Fibroblast of skin of right quadriceps (primary cell): ENCODE results near the gene MTOR.
A peak's percentile ranks its signal among the peaks of the same experiment; 100 is the strongest.
"Not testable (repeated sequence)": the region's sequence is repeated elsewhere in the genome, so short reads cannot be mapped to it uniquely, and the experiment has no call there.

Experiments
- DNase-seq: peaks from one replicate; pipeline ENCODE4 v3.0.0-alpha.2; 2013

MTOR gene

DNA sequence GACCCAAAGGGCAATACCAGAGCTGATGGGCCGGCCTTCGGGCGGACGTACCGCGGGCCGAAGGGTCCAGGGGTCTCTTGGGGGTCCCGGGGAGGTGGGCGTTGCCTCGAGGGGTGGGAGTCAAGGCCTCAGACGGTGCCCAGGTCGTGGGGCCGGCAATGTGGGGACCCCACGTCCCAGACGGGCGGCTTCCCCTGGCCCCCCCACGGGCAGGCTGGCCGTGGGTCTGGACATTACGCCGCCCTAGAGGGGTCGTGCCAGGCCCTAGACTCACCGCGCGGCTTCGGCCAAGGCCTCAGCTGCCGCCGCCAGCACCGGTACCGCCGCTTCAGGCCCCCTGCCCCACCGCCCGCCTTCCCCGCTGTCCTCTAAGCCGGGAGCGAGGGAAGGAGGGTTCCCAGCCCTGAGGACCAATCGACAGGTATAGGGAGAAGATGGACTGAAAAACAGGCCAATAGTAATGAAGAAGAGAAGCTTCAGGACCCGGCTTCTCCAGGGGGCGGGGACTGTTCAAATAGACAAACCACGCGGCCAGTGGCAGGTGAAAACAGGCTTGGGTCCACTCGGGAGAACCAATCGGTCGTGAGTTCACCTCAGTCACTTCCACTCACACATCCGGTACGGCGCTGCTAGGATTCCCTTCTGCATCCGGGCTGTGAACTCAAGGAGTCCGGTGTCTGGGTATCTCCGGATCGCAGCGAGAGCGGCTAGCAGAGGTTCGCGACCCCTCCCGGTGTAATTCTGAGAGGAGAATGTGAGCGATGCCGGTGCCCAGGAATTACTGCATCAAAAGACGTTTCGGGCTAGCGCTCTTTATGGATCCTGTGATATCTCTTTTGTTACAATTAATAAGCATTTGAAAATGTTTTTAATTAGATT is at the start of gene MTOR:
TSS of gene MTOR (minus strand) at position 381 of the 879 bp plus-strand sequence. CDS start 3,142 bp downstream, outside the sequence.
- DNase-seq, result peak; percentile 100

DNA sequence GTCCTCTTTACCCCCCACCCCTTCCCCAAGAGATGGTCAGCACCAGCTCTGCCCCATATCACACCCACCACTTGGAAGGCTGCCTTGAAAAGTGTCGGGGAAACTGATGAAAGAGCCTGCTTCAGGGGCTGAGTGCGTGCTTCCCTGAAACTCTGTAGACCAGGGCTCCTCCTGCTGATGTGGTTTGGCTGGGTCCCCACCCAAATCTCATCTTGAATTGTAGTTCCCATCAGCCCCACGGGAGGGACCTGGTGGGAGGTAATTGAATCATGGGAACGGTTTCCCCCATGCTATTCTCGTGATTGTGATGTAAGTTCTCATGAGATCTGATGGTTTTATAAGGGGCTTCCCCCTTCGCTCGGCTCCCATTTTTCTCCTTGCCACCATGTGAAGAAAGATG is 47.0 kb upstream of the MTOR start:
- DNase-seq, result no peak

DNA sequence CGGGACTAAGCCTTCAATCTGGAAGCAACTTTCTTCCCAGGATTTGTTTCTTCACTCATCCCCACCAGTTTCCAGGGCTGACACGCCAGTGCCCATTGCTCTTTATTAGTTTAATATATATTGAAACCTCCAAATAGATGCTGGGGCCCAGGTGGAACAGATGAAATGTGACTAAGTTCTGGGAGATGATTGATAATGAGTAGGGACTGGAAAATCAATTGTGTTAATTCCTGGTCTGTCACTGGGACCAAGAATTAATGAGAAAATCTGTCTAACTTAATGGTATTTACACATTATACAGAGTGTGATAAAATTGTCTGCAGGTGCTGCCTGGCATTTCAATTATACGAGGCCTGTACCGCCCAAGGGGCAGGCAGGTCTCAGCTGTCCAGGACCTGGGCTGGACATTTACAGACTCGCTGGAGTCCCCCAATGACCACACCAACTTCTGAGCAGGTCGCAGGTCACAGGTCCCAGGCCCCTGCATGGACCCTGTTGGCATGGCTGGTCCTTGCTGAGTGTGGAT is 46.4 kb upstream of the MTOR start:
- no peak for DNase-seq

DNA sequence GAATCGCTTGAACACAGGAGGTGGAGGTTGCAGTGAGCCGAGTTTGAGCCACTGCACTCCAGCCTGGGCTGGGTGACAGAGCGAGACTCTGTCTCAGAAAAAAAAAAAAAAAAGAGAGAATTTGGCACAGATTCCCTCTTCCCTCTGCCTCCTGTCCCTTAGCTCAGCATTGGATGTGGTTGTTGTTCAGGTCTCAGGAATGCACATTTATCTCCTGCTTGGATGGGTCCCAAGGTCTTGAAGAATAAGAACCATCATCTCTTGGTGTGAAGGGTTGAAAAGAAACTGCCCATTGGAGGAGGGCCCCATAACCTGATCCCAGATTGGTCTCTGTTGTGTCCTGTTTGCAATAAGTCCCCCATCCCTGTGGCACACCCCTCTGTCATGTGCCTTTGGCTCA is 45.5 kb upstream of the MTOR start:
- DNase-seq, result peak; percentile 18

DNA sequence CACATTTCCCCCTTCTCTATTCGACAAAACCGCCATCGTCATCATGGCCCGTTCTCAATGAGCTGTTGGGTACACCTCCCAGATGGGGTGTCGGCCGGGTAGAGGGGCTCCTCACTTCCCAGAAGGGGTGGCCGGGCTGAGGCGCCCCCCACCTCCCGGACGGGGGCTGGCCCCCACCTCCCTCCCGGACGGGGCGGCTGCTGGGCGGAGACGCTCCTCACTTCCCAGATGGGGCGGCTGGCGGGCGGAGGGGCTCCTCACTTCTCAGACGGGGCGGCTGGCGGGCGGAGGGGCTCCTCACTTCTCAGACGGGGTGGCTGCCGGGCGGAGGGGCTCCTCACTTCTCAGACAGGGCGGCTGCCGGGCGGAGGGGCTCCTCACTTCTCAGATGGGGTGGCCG is 43.2 kb upstream of the MTOR start:
- not testable (repeated sequence) for DNase-seq

DNA sequence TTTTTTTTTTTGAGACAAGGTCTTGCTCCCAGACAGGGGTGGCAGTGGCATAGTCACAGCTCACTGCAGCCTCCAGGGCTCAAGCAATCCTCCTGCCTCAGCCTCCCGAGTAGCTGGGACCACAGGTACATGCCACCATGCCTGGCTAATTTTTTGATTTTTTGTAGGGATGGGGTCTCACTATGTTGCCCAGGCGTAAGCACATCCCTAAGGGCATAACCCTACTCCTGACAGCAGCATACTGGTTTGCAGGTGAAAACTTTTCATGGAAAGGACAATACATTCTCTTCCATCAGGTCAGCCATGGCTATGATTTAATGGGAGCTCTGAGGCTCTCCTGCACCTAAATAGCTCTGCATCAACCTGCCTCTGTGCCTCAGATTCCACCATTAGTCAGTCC is 40.0 kb upstream of the MTOR start:
- DNase-seq, result no peak

DNA sequence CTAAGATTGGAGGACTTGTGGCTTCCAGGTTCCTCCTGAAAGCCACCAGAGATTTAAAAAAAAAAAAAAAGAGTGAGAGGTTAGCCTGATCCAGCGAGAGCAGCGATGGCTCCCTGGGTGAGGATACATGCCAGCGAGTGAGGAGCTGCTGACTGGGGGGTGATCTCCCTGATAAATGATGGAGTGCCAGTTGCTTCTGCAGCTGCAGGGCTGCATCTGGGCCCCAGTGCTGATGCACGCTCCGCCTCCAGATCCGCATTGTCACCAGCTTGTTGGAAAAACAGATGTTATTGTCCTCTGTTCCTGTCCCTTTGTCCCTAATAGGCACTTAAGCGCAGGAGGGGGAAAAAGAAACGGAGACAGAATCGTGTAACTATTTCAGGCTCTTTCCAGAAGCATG is 39.2 kb upstream of the MTOR start:
- DNase-seq, result no peak

DNA sequence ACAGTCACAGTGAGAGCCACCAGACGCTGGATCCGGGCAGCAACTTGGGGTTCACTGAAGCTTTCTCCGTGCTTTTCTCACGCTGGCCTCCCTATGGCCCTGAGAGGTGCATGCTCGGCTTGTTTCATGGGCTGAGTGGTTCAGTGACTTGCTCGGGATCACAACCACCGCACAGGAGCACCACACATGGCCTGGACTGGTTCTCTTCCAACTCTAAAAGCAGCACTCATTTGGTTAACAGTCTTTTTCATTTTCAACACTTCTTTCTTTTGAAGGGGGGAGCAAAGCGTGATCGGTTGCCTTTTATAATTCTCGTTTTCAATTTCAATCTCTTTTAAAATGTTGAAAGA is 36.8 kb upstream of the MTOR start:
- no peak for DNase-seq

DNA sequence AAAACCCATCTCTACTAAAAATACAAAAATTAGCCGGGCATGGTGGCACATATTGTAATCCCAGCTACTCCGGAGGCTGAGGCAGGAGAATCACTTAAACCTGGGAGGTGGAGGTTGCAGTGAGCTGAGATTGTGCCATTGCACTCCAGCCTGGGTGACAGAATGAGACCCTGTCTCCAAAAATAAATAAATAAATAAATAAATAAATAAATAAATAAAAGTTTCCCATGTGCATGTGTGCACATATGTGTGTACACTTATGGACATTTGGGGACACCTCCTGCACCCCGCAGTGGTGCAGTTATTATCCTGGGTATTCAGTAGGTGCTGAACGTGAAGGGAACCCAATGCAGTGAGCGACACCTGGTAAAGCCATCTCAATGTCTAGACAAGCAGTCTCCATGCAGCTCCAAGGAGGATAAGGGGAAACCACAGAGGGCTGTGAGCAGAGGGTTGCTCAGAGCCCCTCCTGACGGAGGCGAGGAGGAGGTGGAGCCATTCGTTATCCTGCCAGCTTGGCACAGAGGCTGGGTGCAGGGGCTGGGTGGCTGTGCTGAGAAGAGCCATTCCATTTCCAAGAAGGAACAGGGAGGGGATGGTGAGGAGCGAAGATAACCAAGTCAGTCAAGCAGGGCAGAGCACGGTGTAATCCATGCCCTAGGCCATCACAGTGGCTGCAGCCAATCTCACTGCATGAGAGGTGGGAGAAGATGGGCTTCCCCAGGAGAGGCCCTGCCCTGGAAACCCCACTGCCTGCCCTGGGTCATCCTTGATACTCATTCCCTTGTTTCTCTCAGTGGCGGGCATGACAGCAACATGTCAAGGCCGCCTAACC is 36.3 kb upstream of the MTOR start:
- no peak for DNase-seq

DNA sequence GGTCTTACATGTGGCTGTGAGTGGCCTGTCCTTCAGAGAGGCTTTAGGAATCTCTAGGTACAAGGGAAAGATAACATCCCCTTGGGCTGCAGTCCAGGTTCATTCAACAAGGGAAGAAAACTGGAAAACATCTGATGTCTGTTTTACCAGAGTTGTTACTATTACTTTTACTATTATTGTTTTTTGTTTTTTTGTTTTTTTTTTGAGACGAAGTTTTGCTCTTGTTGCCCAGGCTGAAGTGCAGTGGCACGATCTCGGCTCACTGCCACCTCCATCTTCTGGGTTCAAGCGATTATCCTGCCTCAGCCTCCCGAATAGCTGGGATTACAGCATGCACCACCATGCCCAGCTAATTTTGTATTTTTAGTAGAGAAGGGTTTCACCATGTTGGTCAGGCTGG is 35.4 kb upstream of the MTOR start:
- not testable (repeated sequence) for DNase-seq

DNA sequence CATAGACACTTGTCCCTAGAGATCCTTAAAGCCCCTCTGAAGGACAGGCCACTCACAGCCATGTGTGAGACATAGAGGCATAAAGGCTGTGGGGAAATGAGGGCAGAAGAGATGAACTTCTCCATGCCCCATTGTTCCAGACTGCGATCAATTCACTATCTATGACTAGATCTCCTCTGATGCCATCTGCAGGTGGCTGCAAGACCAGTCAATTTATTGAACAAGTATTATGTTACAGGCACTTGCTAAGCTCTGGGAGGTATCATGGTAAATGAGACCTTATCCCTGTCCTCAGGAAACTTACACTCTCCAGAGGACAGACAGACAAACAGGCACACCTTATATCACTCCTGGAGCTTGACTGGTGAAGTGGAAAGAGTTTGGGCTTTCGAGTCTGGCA is 33.6 kb upstream of the MTOR start:
- DNase-seq, result no peak

DNA sequence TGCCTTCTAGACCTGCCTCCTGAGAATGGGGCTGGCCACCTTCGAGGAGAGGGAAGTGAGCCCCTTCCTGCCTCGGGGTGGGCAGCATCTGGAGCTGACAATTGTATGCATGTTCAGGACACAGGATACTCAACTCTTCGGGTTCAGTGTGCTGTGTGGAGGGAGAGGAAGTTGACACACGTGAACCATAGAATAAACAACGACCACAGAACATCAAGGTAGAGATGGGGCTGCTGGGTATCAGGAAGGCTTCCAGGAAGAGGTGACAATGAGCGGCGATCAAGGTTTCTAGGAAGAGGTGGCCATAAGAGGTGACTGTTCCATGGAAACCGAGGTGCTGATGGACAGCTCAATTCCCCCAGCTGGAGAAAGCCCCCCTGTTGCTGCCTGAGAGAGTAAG is 32.6 kb upstream of the MTOR start:
- DNase-seq, result no peak

DNA sequence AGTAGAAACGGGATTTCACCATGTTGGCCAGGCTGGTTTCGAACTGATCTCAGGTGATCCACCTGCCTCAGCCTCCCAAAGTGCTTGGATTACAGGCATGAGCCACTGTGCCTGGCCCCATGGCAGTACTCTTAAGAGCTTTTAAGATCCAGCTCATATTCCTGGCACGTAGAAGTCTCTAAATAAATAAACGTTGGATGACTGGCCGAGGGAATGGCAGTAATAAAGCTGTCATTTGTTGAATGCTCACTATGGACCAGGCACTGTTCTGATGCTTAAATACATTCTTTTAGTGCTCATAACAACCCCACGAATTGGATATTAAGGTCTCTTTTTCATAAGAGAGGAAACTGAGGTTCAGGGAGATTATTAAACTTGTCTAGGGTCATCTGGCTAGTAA is 31.5 kb upstream of the MTOR start:
- no peak for DNase-seq

DNA sequence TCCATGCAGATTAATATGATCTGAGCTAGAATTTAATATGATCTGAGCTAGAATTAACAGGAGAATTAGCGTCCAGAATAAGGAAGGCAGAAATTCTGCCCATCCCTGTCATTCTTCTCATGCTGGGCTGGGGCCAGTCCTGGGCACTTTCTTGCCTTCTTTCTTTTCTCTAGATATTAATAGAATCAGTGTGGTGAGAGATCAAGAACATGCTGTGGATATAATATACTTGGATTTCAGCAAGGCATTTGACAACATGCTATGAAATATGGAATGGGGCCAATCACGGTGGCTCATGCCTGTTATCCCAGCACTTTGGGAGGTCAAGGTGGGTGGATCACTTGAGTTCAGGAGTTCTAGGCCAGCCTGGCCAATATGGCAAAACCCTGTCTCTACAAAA is 28.7 kb upstream of the MTOR start:
- no peak for DNase-seq

DNA sequence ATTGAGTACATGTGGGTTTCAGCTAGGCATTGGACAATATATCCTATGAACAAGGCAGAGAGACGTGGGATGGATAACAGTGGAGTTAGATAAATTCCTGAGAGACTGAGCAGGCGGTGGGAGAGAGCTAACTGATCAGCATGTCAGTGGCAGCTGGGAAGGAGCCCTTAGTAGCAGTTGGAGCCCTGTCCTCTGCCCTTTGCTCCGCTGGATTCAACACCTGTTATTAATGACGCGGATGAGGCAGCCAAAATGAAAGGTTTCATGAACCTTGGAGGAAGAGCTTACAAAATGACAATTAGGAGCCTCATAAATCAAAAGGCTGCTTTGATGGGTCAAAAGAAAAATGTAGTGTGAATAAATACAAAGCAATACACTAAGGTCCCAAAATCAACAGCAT is 26.7 kb upstream of the MTOR start:
- DNase-seq, result no peak

DNA sequence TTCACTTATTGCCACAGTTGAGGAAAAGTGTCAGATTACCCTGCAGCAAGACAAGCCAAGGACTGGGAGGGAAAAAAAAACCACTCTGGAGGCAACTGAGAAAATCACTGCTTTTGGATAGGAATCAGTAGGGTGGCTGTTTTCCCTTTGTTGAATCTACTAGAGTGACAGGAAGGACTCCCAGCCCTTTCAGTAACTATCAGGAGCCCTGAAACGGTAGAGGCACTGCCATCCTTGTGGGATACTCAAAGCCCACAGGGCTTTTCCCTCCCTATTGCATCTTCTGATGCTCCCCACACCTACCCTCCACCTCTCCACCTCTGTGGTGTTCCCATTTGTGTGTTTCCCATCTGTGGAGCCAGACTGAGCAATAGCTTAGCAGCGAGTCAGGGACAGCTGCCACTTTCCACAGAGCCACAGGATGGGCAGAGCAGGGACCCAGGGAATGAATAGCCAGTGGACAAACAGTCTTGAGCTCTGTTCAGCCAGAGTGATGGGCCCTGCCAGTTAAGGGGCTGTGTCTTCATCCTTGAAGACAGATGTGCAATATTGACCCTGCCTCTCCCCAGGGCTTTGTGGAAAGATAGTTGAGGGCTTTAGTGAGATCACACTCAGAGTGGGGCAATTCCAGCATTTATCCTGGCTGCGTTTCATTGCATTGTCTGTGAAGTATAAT is 24.5 kb upstream of the MTOR start:
- DNase-seq, result no peak

DNA sequence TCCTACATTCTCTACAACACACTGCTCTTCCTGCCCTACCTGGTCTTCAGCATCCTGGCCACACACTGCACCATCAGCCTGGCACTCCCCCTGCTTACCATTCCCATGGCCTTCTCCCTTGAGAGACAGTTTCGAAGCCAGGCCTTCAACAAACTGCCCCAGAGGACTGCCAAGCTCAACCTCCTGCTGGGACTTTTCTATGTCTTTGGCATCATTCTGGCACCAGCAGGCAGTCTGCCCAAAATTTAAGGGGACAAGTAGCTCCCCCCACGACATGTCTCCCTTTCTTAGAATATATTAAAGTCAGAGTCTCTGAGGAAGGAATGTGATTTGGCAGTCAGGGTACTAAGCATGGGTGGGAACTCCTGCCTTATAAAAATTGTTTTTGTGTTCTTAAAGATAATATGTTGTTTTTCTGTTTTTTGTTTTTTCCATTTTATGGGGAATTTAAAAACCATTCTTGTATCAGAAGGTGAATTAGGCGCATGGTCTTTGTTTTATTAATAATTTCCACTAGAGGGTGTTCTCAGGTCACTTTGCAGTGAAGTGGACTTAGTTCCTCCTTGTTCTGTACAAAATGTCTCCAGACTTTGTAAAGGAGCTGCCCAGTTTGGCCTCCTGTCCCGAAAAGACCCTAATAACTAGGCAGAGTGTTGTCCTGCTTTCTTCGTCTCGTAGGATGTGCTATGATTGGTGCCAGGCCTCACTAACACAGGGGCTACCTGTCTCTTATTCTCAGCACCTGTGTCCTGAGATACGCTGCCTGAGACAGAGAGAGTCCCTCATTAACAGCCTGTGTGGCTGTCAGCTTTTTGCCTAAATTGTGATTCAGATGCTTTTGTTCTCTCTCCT is 23.8 kb upstream of the MTOR start:
- DNase-seq, result no peak

DNA sequence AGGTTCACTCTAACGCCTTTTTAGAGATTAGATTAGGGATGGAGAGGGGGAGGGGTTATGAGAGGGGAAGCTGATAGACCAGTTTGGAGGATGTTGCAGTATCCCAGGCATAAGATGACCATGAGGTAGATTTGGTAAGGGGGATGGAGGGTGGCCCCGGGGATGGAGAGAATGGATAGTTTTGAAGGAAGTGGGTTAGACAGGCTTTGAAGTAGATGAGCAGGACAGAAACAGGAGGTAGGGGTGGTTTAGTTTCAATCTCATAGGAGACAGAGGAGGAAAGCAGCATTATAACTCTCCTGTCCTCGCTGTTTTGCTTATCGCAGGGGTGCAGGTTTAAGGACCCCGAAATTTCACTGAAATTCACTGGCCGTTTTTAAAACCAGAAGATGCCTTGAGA is 22.4 kb upstream of the MTOR start:
- DNase-seq, result no peak

DNA sequence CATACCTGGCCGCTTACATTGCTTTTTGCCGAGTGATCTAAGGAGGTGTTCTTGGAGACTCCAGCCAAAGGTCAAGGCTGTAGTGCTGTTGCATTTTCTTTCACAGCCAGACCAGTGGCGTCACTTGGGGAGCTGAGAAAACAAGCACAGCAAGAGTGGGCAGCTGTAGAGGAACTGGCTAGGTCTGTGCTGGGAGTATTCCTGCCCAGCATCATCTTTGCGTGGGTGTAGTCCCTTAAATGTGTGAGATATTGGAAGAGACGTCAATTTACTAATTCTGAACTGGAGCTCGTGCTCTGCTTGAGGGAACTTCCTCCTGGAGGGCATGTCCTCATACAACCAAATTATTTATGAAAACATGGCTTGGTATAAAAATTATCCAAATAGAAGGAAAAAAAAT is 20.8 kb upstream of the MTOR start:
- DNase-seq, result no peak

DNA sequence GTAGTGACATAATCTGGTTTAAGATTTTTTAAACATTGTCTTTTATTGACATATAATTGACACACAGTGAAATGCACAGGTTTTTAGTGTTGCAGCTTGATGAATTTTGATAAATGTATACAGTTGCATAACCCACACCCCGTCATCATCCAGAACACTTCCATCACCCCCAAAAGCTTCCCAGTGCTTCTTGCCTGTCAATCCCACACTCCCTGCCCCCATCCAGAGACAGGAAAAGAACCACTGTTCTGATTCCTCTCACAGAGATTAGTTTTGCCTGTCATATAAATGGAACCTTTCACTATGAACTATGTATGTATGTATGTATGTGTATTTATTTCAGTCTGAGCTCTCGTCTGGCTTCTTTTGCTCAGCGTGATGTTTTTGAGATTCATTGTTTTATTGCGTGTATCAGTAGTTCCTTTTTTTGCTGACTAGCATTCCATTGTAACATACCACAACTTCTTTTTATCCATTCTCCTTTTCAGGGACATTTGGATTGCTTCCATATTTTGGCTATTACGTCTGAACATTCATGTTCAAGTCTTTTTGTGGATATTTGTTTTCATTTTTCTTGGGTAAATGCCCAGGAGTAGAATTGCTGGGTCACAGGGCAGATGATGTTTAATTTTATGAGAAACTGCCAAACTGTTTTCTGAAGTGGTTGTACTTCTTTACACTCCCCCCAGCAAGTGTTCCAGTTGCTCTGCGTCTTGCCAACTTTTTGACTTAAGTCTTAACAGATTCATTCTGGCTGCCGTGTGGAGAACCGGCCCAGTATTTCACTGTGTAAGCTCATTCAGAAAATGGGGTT is 19.4 kb upstream of the MTOR start:
- DNase-seq, result peak; percentile 89

DNA sequence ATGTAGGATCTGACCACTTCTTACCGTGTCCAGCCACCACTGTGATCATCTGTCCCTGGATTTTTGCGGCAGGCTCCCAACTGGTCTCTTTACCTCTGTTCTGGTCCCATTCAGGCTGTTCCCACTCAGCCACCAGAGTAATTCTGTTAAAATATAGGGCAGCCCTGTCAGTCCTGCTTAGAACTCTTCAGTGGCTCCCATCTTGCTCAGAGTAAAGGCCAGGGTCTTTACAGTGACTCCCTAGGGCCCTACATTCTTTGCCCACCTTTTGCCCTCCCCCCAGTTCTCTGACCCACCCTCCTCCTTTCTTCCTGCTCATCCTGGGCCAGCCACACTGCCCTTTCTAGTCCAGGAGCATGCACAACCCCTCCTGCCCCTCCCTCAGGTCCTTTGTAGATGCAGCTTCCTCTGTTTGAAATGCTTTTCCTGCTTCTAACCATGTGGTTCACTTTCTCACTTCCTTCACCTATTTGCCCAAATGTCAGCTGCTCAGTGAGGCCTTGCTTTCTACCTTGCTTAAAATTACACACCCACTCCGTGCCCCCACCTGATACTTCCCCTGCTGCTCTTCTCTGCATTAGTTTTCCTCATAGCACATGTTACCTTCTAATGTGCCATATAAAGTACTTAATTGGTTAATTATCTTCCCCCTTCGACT is 18.5 kb upstream of the MTOR start:
- DNase-seq, result no peak
